ENCODE results near the gene KCNQ2. TPM values are rescaled to one million over a fixed set of nuclear protein-coding genes. Genes with fewer than 3 reads are reported as not detected.

Gene KCNQ2
- total and polyA plus RNA-seq, 8 donors: 0.03 to 2.2 (median 0.25) TPM; not detected in 5

DNA sequence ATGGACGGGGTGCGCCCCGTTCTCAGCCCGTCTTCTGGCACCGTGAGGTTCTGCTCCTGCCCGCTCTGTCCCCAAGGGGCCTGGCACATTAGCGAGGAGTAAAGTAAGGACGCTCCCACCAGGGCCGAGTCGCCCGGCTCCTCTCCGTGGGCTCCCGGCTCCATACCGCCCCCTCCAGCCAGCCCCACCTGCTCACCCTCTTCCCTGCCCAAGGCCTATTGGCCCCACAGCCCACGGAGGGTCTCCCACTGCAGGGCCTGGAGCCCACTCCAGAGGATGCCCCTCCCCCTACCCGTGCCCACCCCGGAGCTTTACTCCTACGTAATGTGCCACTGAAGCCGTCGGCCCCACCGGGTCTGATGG, 63.8 kb downstream of the KCNQ2 start:
- 87 to 94% (median 89%) methylated on average over 21 of the region's 21 CpGs for WGBS, 5 donors
- Histone ChIP-seq H3K9me3 (no peaks in the 10 kb centered on the region), H3K36me3 (no peaks in the 10 kb centered on the region), H3K4me3 (no peak overlapping the region), H3K27me3 (peaks cover 0 to 79% (median 34%) of the 10 kb centered on the region in 3 donors), H3K27ac (no peak overlapping the region), H3K4me1 (no peaks in the 10 kb centered on the region)
- TF ChIP-seq EP300 (IDR thresholded peaks at IDR 0.05) (no peak), POLR2A (IDR thresholded peaks at IDR 0.05) (no peak), POLR2AphosphoS5 (IDR thresholded peaks at IDR 0.05) (no peak)
- TF ChIP-seq, protein P1, sequence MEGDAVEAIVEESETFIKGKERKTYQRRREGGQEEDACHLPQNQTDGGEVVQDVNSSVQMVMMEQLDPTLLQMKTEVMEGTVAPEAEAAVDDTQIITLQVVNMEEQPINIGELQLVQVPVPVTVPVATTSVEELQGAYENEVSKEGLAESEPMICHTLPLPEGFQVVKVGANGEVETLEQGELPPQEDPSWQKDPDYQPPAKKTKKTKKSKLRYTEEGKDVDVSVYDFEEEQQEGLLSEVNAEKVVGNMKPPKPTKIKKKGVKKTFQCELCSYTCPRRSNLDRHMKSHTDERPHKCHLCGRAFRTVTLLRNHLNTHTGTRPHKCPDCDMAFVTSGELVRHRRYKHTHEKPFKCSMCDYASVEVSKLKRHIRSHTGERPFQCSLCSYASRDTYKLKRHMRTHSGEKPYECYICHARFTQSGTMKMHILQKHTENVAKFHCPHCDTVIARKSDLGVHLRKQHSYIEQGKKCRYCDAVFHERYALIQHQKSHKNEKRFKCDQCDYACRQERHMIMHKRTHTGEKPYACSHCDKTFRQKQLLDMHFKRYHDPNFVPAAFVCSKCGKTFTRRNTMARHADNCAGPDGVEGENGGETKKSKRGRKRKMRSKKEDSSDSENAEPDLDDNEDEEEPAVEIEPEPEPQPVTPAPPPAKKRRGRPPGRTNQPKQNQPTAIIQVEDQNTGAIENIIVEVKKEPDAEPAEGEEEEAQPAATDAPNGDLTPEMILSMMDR (IDR thresholded peaks at IDR 0.05): no peak
- intact Hi-C loops (cut with DNase I; ENCODE audit: low total_unique reads): no loop called here
- DNase-seq: no peak

DNA sequence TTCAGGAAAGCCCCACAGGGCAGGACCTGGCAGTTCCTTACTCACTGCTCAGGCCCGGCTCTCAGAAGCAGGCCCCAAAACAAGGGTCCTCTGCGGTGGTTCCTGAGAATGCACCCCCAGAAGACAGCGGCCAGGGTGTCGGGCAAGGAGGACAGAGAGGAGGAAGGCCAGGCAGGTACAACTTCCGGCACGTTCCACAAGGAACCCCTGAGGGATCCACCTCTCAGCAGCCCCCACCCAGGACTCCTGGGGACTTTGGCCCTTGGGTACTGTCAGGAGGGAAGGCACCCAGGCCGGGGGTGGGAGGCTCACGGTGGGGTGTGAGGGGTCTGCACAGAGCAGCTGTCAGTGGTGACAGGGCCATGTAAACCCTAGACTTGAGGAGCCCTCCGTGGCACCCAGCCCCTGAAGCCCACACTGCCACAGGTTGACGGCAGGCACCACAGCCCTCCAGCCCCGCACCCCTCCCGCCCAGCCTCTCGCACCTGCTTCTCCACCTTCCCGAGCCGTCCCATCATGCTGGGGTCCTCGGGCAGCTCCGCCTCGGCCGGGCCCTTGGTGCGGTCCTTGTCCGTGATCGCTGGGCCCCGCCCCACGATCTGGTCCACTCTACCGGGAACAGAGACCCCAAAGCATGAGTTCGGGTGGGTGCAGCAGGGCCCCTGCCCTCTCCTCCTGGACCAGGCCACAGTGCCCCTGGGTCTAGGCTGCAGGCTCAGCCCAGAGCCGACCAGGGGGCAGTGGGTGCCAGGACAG, 64.3 kb downstream of the KCNQ2 start:
- intact Hi-C loops (cut with DNase I; ENCODE audit: low total_unique reads): no loop called here
- TF ChIP-seq EP300 (IDR thresholded peaks at IDR 0.05): no peak
- TF ChIP-seq, protein P1 (IDR thresholded peaks at IDR 0.05): no peak
- TF ChIP-seq POLR2A (IDR thresholded peaks at IDR 0.05): no peak
- no peak for TF ChIP-seq POLR2AphosphoS5 (IDR thresholded peaks at IDR 0.05)
- Histone ChIP-seq H3K4me1 (no peaks in the 10 kb centered on the region), H3K4me3 (no peak overlapping the region), H3K36me3 (no peaks in the 10 kb centered on the region), H3K27ac (no peak overlapping the region), H3K9me3 (no peaks in the 10 kb centered on the region), H3K27me3 (peaks cover 0 to 79% (median 29%) of the 10 kb centered on the region in 3 donors)
- no peak for DNase-seq
- WGBS, 5 donors: 89 to 94% (median 90%) methylated on average over 18 to 27 of the region's 27 CpGs

DNA sequence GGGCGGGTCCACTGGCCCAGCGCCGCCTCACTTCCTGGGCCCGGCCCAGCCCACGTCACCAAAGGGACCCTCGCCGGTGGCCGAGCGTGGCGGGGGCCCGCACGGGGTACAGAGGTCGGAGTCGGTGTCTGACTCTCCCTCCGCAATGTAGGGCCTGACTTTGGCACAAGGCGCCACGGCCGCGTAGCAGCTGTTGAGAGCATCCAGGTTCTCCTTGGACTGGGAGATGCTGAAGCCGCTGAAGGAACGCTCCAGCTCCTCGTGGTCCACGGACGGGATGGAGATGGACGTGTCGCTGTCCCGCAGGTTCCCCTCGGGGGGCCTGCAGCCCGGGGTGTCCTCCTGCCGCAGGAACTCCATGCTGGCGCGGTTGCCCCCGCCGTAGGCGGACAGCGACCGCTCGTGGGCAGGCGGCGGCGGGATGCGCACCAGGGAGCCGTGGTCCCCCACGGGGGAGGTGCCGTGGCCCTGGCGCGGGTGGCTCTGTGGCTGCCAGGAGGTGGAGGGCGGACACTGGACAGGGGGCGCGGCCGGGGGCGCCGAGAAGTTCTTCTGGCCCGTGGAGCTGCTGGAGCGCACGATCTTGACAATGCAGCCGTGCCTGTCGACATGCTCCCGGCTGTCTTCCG, 65.7 kb downstream of the KCNQ2 start:
- Histone ChIP-seq H3K9me3 (no peaks in the 10 kb centered on the region), H3K27ac (no peak overlapping the region), H3K36me3 (no peaks in the 10 kb centered on the region), H3K27me3 (peaks cover 0 to 78% (median 28%) of the 10 kb centered on the region in 3 donors), H3K4me3 (no peak overlapping the region), H3K4me1 (no peaks in the 10 kb centered on the region)
- intact Hi-C loops (cut with DNase I; ENCODE audit: low total_unique reads): no loop called here
- no peak for TF ChIP-seq POLR2A (IDR thresholded peaks at IDR 0.05)
- TF ChIP-seq EP300 (IDR thresholded peaks at IDR 0.05): no peak
- TF ChIP-seq POLR2AphosphoS5 (IDR thresholded peaks at IDR 0.05): no peak
- TF ChIP-seq, protein P1 (IDR thresholded peaks at IDR 0.05): no peak
- no peak for DNase-seq
- 90 to 96% (median 93%) methylated on average over 26 to 60 of the region's 60 CpGs for WGBS, 5 donors

DNA sequence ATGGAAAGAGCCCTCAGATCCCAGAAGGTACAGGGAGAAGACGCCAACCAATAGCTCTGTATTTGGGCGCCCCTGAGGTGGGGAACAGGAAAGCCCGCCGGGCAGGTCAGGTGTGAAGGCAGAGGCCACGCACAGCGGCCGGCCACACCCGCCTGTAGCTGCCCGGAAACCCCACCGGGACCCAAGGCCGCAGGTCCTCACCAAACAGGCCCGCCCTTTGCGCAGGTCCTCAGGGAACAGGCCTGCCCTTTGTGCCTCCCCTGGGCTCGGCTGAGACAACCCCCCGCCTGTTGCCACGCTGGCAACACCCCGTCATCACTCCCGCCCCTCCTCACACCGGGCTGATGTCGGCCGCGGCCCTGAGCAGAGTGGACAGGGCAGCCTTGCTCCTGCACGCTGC, 66.4 kb downstream of the KCNQ2 start:
- TF ChIP-seq POLR2AphosphoS5 (IDR thresholded peaks at IDR 0.05) (no peak), EP300 (IDR thresholded peaks at IDR 0.05) (no peak), POLR2A (IDR thresholded peaks at IDR 0.05) (no peak)
- TF ChIP-seq, protein P1 (IDR thresholded peaks at IDR 0.05): no peak
- H3K4me1 ChIP-seq: no peaks in the 10 kb centered on the region
- no peaks in the 10 kb centered on the region for H3K9me3 ChIP-seq
- H3K27me3 ChIP-seq: peaks cover 0 to 78% (median 21%) of the 10 kb centered on the region in 3 donors
- WGBS, 5 donors: 54 to 87% (median 61%) methylated on average over 21 to 23 of the region's 23 CpGs
- H3K4me3 ChIP-seq: no peak overlapping the region
- H3K27ac ChIP-seq: no peak overlapping the region
- peak in 1 of 2 donors; percentile 64 for DNase-seq
- intact Hi-C loops (cut with DNase I; ENCODE audit: low total_unique reads): no loop called here
- H3K36me3 ChIP-seq: no peaks in the 10 kb centered on the region

Data from stomach (tissue), 9 donors.